SK-N-DZ (cell line): ENCODE measurements around the gene IL36RN.

Experiments used
- DNase-seq: peaks from one replicate; pipeline ENCODE4 v3.0.0-alpha.2; 2015; ENCODE audit warnings: low spot score
- small RNA-seq, 2 experiments: library from RNA; depleted of rRNA; stranded (forward); fragments of <200 nt; gene quantifications; one replicate each; pipeline ENCODE3, GENCODE V24; 2014

The IL36RN gene

DNA sequence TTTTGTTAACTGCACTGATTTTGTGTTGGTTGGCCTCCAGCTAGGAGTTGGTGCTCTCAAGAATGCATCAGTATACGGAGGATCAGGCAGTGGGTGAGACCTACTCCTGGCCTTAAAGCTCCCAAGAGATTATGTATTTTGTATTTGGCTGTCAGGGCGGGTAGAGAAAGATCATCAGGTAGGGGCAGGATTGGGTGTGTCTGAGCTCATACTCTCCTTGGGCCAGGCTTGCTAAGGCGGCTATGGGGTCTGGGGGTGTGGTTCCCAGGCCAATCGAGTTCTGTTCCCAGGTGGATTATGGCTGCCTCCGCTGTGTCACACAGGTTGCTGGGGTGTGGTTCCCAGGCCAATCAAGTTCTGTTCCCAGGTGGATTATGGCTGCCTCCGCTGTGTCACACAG, 39.5 kb downstream of the IL36RN start:
- DNase-seq: no peak

DNA sequence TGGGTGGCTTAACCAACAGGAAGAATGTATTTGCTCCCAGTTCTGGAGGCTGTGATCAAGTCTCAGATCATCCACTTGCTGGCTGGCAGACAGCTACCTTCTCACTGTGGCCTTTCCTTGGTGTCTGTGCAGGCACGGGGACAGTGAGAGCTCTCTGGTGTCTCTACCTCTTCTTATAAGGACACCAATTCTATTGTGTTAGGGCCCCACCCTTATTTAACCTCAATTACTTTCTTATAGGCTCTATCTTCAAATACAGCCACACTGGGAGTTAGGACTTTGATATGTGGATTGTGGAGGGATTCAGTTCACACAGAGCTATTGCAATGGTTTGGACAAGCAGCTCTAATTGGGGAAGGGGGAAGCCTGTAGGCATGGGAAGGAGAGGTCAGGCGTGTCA, 43.1 kb downstream of the IL36RN start:
- DNase-seq: no peak

DNA sequence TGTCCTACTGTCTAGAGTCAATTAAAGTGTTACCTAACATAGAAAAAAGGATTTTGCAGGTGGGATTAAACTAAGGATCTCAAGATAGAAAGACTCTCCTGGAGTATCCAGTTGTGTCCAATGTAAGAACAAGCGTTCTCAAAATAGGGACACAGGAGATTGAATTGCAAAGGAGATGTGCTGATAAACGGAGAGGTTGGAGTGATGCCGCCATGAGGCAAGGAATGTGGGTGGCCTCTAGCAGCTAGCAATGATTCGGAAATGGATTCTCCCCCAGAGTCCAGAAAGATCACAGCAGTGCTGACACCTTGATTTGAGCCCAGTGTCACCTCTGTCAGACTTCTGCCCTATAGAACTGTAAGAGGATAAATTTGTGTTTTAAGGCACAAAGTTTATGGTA, 44.3 kb downstream of the IL36RN start:
- DNase-seq: no peak

DNA sequence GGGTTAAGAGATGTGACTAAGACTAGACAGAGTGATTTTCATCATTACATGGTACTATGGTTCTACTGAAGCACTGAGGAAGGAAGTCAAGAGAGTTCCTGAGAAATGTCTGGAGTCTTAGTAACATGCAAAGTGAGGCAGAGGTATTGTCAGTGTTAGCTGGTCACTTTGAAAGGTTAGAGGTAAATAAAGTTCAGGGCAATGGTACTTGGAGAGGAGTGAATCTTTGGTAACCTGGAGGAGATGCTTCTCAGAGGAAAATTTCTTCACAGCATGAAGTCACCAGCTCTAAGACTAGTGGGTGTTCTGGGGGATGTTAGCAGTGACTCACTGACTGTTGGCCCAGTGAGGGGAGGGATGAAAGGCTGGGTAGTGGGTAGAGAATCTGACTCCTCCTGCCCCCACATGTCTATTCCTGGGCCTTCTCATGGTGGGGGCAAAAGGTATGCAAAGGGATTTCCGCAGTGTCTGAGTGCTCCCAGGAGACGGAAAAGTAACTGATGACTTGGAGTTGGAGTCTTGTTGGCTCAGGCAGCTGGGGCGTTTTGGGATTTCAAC, 45.1 kb downstream of the IL36RN start:
- DNase-seq: no peak

DNA sequence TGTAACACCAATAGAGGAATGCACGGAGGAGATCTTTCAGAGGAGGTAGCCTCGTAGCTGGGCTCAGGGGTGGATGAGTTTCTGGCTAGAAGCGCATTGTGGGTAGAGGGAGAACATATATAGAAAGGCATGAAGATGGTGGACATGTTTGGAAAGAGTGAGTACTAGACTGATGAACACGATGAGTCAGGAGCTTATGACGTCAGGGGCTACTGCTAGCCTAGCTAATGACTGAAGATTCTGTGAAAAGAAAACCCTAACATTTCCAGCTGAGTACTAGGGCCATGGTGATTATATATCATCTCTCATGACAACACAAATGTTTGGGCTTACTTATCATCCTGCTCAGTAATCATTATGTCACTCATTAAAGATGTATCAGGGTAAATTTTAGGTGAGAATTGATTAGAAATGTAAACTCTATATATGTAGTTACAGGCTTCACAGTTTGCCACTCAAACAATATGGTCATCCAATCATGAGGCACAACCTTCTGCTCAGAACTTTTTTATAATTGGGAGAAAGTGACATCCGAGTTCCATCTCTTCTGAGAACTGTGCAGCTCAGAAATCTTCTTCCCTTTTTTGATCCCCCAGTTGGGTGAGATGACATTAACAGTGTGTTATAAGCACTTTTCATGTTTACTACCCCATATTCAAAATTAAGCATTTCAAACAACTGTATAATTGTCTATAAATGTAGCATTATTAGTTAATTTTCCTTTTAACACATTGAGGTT, 46.2 kb downstream of the IL36RN start:
- DNase-seq: no peak

DNA sequence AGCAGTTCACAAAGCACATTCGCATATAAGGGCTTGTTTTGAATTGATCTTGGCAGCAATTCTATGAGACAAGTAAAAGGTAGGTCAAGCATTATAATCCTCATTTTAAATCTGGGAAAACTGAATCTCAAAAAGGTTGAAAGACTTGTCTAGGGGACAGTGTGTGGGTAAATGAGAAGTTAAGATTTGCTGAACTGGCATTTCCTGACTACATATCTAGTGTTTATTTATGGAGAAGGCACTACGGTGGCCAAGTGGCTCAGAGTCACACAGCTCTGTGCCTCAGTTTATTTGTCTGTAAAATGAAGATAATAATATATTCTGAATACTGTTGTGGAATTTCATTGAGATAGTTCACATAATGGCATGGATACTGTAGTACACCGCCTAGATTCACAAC, 52.1 kb downstream of the IL36RN start:
- no peak for DNase-seq

DNA sequence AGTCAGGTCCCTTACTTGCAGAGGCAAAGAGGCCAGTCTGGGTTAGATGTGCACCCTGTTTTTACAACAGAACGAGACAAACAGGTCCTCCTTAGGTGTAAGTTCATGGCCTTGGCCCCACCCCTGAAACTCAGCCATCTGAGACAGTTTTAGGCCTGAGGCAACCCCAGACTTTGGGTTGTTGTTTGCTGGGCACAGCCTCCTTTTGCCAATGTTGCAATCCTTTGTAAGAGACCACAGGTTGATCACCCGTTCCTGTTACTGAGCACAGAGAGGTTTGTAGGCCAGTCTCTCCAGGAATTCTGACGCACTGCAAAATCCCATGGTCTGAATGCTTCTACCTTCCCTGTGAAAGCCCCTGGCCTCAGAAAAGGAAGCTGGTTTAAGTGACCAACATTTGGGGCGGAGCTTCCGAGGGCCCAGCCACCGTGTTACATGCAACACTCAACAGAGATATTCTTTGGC, 52.9 kb downstream of the IL36RN start:
- DNase-seq: no peak

DNA sequence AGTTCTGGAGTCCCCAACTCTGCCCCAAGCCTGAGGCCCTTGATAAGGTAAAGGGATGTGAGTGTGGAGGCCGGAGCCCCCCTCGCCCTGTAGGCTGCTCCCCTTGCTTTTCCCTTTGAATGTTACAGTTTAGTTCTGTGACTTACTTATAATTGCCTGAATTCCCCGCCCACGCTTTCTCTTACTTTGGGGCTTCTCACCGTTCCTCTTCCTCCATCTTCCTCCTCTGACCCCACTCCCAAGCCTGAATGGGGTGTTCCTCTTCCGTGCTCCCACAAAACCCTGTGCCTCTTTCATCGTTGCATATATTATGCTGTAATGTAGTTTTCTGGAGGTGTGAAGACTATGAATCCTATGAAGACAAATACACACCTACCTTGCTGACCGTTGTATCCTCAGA, 53.4 kb downstream of the IL36RN start:
- no peak for DNase-seq

DNA sequence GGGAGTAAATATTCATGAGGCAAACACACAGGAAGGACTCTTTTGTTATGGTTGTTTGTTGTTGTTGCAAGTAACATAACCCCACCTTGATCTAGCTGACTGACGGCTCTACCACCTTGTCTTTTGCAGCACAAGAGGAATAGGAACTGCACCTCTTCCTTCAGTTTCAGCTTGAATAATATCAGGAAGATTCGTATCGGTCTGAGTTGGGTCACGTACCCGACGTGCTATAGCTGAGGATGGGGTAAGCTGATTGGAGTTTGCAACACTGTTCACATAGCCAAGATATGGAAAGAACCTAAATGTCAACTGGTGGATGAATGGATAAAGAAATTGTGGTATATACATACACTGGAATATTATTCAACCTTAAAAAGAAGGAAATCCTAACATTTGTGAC, 53.9 kb downstream of the IL36RN start:
- no peak for DNase-seq

DNA sequence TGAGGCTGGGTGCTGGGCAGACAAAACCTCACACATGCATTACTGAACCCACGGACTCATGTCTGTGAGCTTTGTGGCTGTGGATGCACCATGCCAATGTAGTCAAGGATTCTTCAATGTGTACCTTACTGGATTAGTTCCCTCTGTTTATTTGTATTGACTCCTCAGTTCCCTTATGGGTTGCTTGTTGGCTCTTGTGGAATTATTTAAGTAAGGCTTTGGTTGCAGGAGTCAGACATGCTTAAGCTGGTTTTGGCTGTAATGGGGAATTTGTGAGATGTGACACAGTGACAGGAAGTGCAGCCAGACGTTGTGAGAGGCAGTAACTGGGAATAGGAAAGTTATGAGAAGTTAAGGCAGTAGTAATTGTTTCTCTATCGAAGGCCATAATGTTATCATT, 54.8 kb downstream of the IL36RN start:
- no peak for DNase-seq

Small RNA genes lying within 50 kb of the gene (small RNA-seq; reads per million reads assigned to genes)
- gene RNU6-1180P: 0 reads per million in 2 experiments
